Measurements from ENCODE around the gene PTPN18.
A peak's percentile ranks its signal among the peaks of the same experiment; 100 is the strongest.

Gene PTPN18

DNA sequence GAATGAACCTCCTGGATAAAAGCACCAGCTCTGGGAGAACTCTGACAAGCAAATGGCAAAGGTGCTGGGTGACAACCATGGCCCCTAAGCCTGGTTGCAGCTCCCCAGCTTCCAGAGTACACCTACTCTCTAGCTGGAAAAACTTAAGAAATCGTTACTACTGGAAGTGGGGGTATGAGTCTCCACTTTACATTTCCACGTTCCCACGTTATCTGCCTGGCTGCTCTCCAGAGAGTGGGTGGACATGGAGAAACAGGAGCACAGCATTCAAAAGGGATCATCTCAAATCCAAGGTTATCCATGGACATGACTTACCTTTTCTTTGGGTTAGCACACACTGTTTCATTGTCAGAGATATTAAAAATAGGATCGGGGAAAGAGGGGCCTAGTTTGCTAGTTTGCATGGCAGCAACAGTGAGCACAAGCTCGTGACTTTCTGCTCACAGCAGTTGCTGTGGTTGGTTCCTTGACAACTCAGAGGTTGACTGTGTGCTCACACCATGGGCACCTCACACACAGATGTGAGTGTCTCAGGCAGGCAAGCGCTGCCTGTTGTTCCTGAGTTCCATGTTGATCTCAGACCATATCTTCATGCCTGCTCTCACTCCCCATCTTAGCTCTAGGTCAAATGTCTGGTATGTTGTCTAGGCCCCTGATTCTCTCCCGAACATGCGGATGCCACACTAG, 32.5 kb downstream of the PTPN18 start:
- Mint-ChIP-seq H3K4me3 (peak overlapping the region in 2 of 3 experiments; percentile 58 to 70), H3K4me1 (peaks cover 22% of the 10 kb centered on the region), H3K9me3 (no peaks in the 10 kb centered on the region), H3K27ac (no peak overlapping the region), H3K36me3 (ENCODE audit: low read depth) (no peaks in the 10 kb centered on the region), H3K27me3 (ENCODE audit: low read depth) (peaks cover 6% of the 10 kb centered on the region)
- TF ChIP-seq, protein P1, sequence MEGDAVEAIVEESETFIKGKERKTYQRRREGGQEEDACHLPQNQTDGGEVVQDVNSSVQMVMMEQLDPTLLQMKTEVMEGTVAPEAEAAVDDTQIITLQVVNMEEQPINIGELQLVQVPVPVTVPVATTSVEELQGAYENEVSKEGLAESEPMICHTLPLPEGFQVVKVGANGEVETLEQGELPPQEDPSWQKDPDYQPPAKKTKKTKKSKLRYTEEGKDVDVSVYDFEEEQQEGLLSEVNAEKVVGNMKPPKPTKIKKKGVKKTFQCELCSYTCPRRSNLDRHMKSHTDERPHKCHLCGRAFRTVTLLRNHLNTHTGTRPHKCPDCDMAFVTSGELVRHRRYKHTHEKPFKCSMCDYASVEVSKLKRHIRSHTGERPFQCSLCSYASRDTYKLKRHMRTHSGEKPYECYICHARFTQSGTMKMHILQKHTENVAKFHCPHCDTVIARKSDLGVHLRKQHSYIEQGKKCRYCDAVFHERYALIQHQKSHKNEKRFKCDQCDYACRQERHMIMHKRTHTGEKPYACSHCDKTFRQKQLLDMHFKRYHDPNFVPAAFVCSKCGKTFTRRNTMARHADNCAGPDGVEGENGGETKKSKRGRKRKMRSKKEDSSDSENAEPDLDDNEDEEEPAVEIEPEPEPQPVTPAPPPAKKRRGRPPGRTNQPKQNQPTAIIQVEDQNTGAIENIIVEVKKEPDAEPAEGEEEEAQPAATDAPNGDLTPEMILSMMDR (IDR thresholded peaks at IDR 0.05; ENCODE audit: unreplicated experiment in 3 of 3) = no peak

DNA sequence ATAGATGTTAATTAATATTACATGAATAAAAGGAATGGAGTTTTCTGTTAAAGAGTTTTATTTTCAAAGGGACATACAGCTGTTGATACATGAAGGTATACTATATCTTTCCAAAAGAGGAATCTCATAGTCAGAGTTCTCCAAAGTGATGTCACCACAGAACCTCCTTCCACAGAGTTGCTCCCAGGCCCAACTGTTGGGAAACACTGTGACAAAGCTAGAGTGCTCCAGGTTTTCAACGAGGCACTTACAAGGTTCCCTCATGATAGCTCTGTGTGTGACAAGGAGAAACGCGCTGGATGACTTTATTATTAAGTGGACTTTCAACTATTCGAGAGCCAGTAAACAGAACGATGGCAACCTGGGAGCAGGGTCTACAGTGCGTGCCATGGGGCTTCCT, 33.5 kb downstream of the PTPN18 start:
- Mint-ChIP-seq H3K36me3 (ENCODE audit: low read depth) (no peaks in the 10 kb centered on the region), H3K9me3 (no peaks in the 10 kb centered on the region), H3K27me3 (ENCODE audit: low read depth) (peaks cover 7% of the 10 kb centered on the region), H3K27ac (no peak overlapping the region), H3K4me3 (peak overlapping the region in 2 of 3 experiments; percentile 42 to 59), H3K4me1 (peaks cover 22% of the 10 kb centered on the region)
- TF ChIP-seq, protein P1 (IDR thresholded peaks at IDR 0.05; ENCODE audit: unreplicated experiment in 3 of 3) = no peak

DNA sequence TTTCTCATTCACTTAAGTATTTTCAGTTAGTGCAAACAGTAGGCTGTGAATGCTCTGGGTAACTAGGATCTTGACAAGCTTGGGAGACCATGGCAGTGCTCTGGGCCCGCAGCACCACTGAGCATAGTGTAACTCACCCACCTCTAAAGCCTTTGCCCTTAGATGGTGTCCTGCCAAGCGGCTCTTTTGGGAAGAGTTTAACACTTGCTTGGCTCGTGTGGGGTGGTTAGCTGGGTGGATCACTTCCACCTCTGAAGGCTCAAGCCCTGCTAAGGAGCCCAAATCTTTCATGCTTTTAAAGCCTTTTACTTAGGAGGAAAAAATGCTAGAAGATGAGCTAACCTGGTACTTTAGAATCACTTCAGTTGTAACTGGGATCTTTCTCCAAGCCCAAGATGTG, 33.9 kb downstream of the PTPN18 start:
- no peaks in the 10 kb centered on the region for H3K36me3 Mint-ChIP-seq (ENCODE audit: low read depth)
- H3K27ac Mint-ChIP-seq = no peak overlapping the region
- H3K9me3 Mint-ChIP-seq = no peaks in the 10 kb centered on the region
- TF ChIP-seq, protein P1 (IDR thresholded peaks at IDR 0.05; ENCODE audit: unreplicated experiment in 3 of 3) = no peak
- peak overlapping the region in 2 of 3 experiments; percentile 69 to 70 for H3K4me3 Mint-ChIP-seq
- H3K4me1 Mint-ChIP-seq = peaks cover 22% of the 10 kb centered on the region
- peaks cover 7% of the 10 kb centered on the region for H3K27me3 Mint-ChIP-seq (ENCODE audit: low read depth)

DNA sequence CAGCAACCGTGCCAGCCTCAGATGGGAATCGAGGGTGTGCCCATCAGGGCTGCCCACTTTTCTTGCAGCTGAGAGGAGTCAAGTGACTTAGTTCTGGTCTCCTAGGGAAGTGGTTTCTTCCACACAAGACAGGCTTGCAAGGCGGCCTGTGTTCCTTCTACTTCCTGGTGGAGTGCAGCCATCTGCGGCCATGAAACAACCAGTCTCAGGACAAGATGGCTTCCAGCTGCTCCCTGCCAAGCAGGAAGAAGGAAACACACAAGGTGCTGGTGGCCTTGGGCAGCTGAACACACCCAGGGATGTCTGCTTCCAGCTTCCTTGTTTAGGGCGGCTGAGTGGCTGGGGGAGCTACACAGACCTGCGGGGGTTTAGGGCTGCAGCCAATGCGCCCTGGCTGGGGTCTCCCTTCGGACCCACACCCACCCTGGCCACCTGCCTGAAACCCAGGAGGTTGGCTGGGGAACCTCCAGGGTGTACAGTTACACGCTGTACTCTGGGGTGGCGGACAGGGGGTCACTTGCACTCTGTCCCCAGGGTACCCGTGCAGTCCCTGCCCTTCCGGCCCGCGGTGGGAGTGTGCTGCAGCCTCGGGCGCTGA, 34.7 kb downstream of the PTPN18 start:
- Mint-ChIP-seq H3K4me1 (peaks cover 22% of the 10 kb centered on the region), H3K27me3 (ENCODE audit: low read depth) (peaks cover 7% of the 10 kb centered on the region), H3K27ac (peak overlapping the region; percentile 53 to 73 (median 56)), H3K9me3 (no peaks in the 10 kb centered on the region), H3K4me3 (peak overlapping the region; percentile 83 to 86 (median 86)), H3K36me3 (ENCODE audit: low read depth) (no peaks in the 10 kb centered on the region)
- TF ChIP-seq, protein P1 (IDR thresholded peaks at IDR 0.05; ENCODE audit: unreplicated experiment in 3 of 3) = no peak

DNA sequence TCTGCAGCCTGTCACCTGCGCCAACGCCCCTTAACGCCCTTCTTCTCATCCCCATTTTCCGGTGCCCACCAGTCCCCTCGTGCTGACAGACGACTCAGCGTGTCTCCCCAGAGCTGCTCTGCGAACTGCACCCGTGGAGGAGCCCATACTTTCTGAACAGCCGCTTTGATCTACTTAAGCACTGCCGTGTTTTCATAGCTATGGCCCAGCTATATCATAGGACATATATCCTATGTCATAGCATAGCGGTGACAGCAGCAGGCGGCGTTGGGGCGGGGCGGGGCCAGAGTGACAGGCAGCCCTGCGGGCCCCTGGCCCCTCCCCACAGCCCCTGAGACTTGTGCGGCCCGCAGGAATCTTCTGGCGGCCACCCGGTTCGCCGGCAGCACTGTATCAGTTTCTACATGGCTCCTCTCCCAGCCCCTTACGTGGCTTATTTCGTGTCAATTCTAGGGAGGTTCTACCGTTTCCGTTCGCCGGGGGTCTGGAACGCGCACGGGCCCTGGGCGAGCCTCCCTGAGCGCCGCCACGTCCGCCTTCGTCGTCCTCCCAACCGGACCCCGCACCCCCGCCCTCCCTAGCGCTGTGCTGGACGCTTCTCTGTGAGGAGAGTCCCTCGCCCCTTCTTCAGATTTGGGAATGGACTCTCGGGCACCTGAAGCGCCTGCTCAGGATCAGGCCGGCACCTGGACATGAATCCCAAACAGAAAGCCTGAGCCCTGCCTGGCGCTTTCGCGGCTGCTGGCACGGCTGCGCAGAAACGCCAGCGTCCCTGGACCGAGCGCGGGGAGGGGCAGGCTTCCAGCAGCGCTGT, 35.4 kb downstream of the PTPN18 start:
- Mint-ChIP-seq H3K27ac (peak overlapping the region; percentile 53 to 73 (median 56)), H3K9me3 (no peaks in the 10 kb centered on the region), H3K4me1 (peaks cover 22% of the 10 kb centered on the region), H3K27me3 (ENCODE audit: low read depth) (peaks cover 12% of the 10 kb centered on the region), H3K36me3 (ENCODE audit: low read depth) (no peaks in the 10 kb centered on the region), H3K4me3 (peak overlapping the region; percentile 83 to 86 (median 86))
- TF ChIP-seq, protein P1 (IDR thresholded peaks at IDR 0.05; ENCODE audit: unreplicated experiment in 3 of 3) = no peak

Data from nephron (organoid).